Upper lobe of left lung (tissue), 6 donors: ENCODE measurements around the gene SPSB1. TPM values are rescaled to one million over a fixed set of nuclear protein-coding genes. Genes with fewer than 3 reads are reported as not detected.

Source experiments
- ATAC-seq, 2 donors: fragments of 200-7000 bp; cut with Tn5 transposase; one replicate each; pipeline ENCODE4 v1.9.1; 2022; ENCODE audit warnings: mild to moderate bottlenecking in 2 of 2, moderate library complexity in 2 of 2; ENCODE audit not compliant: low FRiP score in 2 of 2
- DNase-seq, 2 donors: peaks; one replicate each; pipeline ENCODE4 v3.0.0-alpha.2; 2019 to 2020
- H3K27ac ChIP-seq, 4 donors: fragments of 200-600 bp; sonication (generic); one replicate each; pipeline ENCODE4 v1.5.1; 2016 to 2019
- H3K27me3 ChIP-seq, 4 donors: fragments of 200-600 bp; sonication (generic); one replicate each; pipeline ENCODE4 v1.5.1; 2017 to 2019
- H3K36me3 ChIP-seq, 4 donors: fragments of 200-600 bp; sonication (generic); one replicate each; pipeline ENCODE4 v1.5.1; 2016 to 2019
- H3K4me1 ChIP-seq, 4 donors: fragments of 200-600 bp; sonication (generic); one replicate each; pipeline ENCODE4 v1.5.1; 2018 to 2019
- H3K4me3 ChIP-seq, 4 donors: fragments of 200-600 bp; sonication (generic); one replicate each; pipeline ENCODE4 v1.5.1; 2017 to 2019; ENCODE audit warnings: mild to moderate bottlenecking in 2 of 4, moderate library complexity in 1 of 4
- H3K9me3 ChIP-seq, 4 donors: fragments of 200-600 bp; sonication (generic); one replicate each; pipeline ENCODE4 v1.5.1; 2018 to 2019
- EP300 ChIP-seq, 4 donors: sonication (generic); formaldehyde crosslinking; IDR thresholded peaks; one replicate each; pipeline ENCODE4 v1.5.1; 2017; ENCODE audit warnings: antibody characterized with exemption in 4 of 4, control low read depth in 2 of 4
- POLR2A ChIP-seq, 4 donors: fragments of 450-650 bp; IDR thresholded peaks; one replicate each; pipeline ENCODE4 v1.5.1; 2016 to 2017; ENCODE audit warnings: antibody characterized with exemption in 4 of 4, mild to moderate bottlenecking in 2 of 4
- POLR2AphosphoS5 ChIP-seq, 2 donors: sonication (generic); formaldehyde crosslinking; IDR thresholded peaks; one replicate each; pipeline ENCODE4 v1.5.1; 2017; ENCODE audit warnings: antibody characterized with exemption in 2 of 2
- WGBS, 2 donors: methylation state at CpG; one replicate each; pipeline ENCODE4 v1.1.5; 2017 to 2018; 5-methylcytosine and 5-hydroxymethylcytosine counted together
- total RNA-seq, 6 donors: library from RNA; depleted of rRNA in 4 of 6; stranded (reverse); fragments of >200 nt in 4 of 6; gene quantifications; one replicate each; pipeline versions ENCODE4 v1.1.0 to v1.2.1, GENCODE V29; 2016 to 2021
- TF ChIP-seq, protein P1 (sequence below), 6 experiments: fragments of 450-650 bp in 4 of 6; fragments of 200-600 bp in 2 of 6; sonication (generic) in 2 of 6; IDR thresholded peaks; one replicate each; pipeline ENCODE4 v1.5.1; 2016 to 2019; ENCODE audit warnings: antibody characterized with exemption in 6 of 6
- donor health status: DM: no; HTN: no; CAD: no; lungs with moderate emphysema.
- donor health status: DM: no; HTN: yes; CAD: no; lungs with severe emphysema.

The SPSB1 gene
- total RNA-seq, 6 donors from 2014 or later: 21.0 to 49.1 (median 30.3) TPM

DNA sequence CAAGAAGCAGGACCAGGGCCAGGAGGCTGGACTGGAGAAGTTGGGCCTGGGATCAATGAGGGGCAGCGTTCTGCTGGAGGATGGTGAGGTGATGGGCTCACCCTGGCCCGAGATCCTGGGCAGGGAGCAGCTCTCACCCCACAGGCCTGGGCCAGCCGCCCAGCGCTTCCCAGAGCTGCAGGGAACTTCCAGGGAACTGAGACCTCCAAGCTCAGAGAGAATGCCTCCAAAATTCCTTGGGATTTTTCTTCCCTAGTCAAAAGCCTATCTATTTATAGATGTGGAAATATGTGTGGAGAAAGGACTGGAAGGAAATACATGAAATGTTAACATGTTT is 121.2 kb downstream of the SPSB1 start:
- DNase-seq (peak; percentile 26 to 87), ATAC-seq (peak; percentile 56 to 68)
- Histone ChIP-seq H3K4me1 (peaks cover 12 to 17% (median 14%) of the 10 kb centered on the region in 4 donors), H3K4me3 (no peak overlapping the region), H3K27ac (peak overlapping the region; percentile 42 to 82 (median 75)), H3K9me3 (no peaks in the 10 kb centered on the region), H3K27me3 (no peaks in the 10 kb centered on the region), H3K36me3 (no peaks in the 10 kb centered on the region)
- TF ChIP-seq POLR2AphosphoS5 (IDR thresholded peaks at IDR 0.05): peak in 1 of 2 donors; percentile 25
- TF ChIP-seq POLR2A (IDR thresholded peaks at IDR 0.05): no peak
- WGBS, 2 donors: 34 to 52% methylated on average over 4 of the region's 4 CpGs

DNA sequence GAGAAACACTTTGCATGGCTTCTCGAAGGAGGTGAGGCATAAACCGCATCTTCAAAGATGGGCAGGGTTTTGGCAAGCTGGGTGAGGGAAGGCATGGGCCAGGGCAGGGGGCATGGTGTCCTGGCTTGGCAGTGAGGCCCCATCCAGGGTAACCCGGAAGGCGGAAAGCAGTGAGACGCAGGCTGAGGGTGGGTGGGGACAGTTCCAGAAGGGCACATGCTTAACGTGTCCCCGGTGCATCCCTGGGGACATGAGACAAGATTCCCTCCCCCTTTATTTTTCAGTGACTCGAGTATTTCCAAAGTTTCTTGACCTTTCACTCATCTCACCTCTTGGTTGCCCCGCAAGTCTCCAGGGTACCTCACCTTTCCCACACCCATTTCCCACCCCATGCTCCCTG is 123.8 kb downstream of the SPSB1 start:
- ATAC-seq (no peak), DNase-seq (no peak)
- Histone ChIP-seq H3K4me3 (no peak overlapping the region), H3K4me1 (peaks cover 12 to 17% (median 14%) of the 10 kb centered on the region in 4 donors), H3K9me3 (no peaks in the 10 kb centered on the region), H3K27me3 (no peaks in the 10 kb centered on the region), H3K27ac (no peak overlapping the region), H3K36me3 (no peaks in the 10 kb centered on the region)
- WGBS, 2 donors: 84 to 90% methylated on average over 9 of the region's 9 CpGs
- TF ChIP-seq POLR2A (IDR thresholded peaks at IDR 0.05): no peak

DNA sequence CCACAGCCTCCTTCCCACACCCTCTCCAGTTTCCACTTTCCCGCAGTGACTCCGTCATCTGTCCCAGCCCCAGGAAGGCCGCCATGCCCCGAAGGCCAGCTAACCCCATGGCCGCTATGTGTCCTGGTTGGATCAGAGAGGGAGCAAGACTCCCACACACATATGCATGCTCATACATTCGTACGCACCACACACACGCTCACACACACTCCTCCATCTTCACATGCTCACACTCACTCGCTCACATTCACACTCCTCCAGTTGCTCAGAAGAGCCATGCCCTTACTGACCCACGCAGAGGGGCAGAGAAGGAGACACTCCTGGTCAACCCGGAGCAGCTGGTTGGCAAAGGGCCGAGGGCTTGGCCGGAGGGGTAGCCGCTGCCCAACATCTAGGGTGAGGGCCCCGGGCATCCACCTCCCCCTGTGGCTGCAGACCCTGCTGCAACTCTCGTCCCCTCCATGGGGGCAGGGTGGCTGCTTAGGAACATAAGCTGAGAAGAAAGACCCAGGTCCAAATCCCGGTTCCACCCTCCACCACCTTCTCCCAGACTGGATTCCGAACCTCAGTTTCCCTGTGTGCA is 124.3 kb downstream of the SPSB1 start:
- Histone ChIP-seq H3K4me3 (no peak overlapping the region), H3K4me1 (peaks cover 12 to 17% (median 14%) of the 10 kb centered on the region in 4 donors), H3K27me3 (no peaks in the 10 kb centered on the region), H3K9me3 (no peaks in the 10 kb centered on the region), H3K36me3 (no peaks in the 10 kb centered on the region), H3K27ac (no peak overlapping the region)
- DNase-seq (no peak), ATAC-seq (no peak)
- 92 to 93% methylated on average over 18 of the region's 18 CpGs for WGBS, 2 donors
- TF ChIP-seq POLR2AphosphoS5 (IDR thresholded peaks at IDR 0.05): no peak
- TF ChIP-seq, protein P1, sequence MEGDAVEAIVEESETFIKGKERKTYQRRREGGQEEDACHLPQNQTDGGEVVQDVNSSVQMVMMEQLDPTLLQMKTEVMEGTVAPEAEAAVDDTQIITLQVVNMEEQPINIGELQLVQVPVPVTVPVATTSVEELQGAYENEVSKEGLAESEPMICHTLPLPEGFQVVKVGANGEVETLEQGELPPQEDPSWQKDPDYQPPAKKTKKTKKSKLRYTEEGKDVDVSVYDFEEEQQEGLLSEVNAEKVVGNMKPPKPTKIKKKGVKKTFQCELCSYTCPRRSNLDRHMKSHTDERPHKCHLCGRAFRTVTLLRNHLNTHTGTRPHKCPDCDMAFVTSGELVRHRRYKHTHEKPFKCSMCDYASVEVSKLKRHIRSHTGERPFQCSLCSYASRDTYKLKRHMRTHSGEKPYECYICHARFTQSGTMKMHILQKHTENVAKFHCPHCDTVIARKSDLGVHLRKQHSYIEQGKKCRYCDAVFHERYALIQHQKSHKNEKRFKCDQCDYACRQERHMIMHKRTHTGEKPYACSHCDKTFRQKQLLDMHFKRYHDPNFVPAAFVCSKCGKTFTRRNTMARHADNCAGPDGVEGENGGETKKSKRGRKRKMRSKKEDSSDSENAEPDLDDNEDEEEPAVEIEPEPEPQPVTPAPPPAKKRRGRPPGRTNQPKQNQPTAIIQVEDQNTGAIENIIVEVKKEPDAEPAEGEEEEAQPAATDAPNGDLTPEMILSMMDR (IDR thresholded peaks at IDR 0.05): no peak
- TF ChIP-seq EP300 (IDR thresholded peaks at IDR 0.05): no peak
- no peak for TF ChIP-seq POLR2A (IDR thresholded peaks at IDR 0.05)

- Histone ChIP-seq H3K27me3 (no peaks in the 10 kb centered on the region), H3K27ac (no peak overlapping the region), H3K4me1 (peaks cover 6 to 13% (median 12%) of the 10 kb centered on the region in 4 donors), H3K9me3 (no peaks in the 10 kb centered on the region), H3K4me3 (no peak overlapping the region), H3K36me3 (no peaks in the 10 kb centered on the region)
- 71 to 84% methylated on average over 9 of the region's 9 CpGs for WGBS, 2 donors
- TF ChIP-seq POLR2A (IDR thresholded peaks at IDR 0.05) (no peak), EP300 (IDR thresholded peaks at IDR 0.05) (no peak), POLR2AphosphoS5 (IDR thresholded peaks at IDR 0.05) (no peak)
- TF ChIP-seq, protein P1 (IDR thresholded peaks at IDR 0.05): no peak
- DNase-seq (no peak), ATAC-seq (no peak)
These were observed 125.0 kb downstream of the SPSB1 start for GRCh38 chr1:9417695-9418094.

GRCh38 chr1:9418851-9419250 is 126.2 kb downstream of the SPSB1 start:
- 91 to 98% methylated on average over 6 to 7 of the region's 7 CpGs for WGBS, 2 donors
- DNase-seq: no peak
- no peak for ATAC-seq

More at GRCh38 chr1:9418851-9419250, 126.2 kb downstream of the SPSB1 start:
- Histone ChIP-seq H3K4me1 (peaks cover under 1 to 1% (median 1%) of the 10 kb centered on the region in 4 donors), H3K36me3 (no peaks in the 10 kb centered on the region), H3K4me3 (no peak overlapping the region), H3K9me3 (no peaks in the 10 kb centered on the region), H3K27me3 (no peaks in the 10 kb centered on the region), H3K27ac (no peak overlapping the region)
- TF ChIP-seq, protein P1 (IDR thresholded peaks at IDR 0.05): no peak
- TF ChIP-seq POLR2AphosphoS5 (IDR thresholded peaks at IDR 0.05) (no peak), POLR2A (IDR thresholded peaks at IDR 0.05) (no peak), EP300 (IDR thresholded peaks at IDR 0.05) (no peak)

Other genes starting within 250 kb of the SPSB1 start
- 10 to 100 TPM in 1 of 6 donors, 1 to 10 TPM in 2, under 1 TPM in 3; 0.30 to 11.5 (median 1.2) TPM for gene SLC2A5, start 223.3 kb upstream of the SPSB1 start, total RNA-seq
- gene GPR157, start 163.8 kb upstream of the SPSB1 start, total RNA-seq: 10 to 100 TPM; 12.0 to 26.5 (median 16.7) TPM
- 10 to 100 TPM; 36.7 to 57.0 (median 44.5) TPM for gene H6PD, start 58.1 kb upstream of the SPSB1 start, total RNA-seq
- gene SLC25A33, start 246.6 kb downstream of the SPSB1 start, total RNA-seq: 10 to 100 TPM in 1 of 6 donors, 1 to 10 TPM in 5; 2.1 to 13.2 (median 4.6) TPM